HS-27A (cell line): ENCODE data around the gene KLK12.

ENCODE experiments used
- DNase-seq: peaks from one replicate; pipeline ENCODE4 v3.0.0-alpha.2; 2012; ENCODE audit warnings: low read depth, missing footprints

Gene KLK12

GRCh38 chr19:51047031-51047335 is 12.2 kb upstream of the KLK12 start:
- DNase-seq: no peak

DNA sequence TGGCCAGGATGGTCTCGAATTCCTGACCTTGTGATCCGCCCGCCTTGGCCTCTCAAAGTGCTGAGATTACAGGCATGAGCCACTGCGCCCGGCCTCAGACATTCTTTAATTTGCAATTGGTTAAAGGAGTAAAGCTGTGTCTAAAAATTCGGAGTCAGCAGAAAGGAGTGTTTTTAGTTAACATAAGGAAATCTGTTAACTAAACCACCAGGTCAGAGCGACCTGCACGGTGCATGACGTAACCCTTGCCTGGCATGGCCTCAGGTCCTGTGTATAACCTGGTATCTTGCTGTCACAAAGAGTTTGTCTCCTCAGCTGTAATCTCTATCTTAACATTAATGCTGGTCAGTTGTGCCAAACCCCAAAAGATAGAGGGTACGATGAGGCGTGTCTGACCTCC is 9.5 kb upstream of the KLK12 start:
- DNase-seq: no peak

GRCh38 chr19:51043497-51043896 is 8.7 kb upstream of the KLK12 start:
- no peak for DNase-seq

DNA sequence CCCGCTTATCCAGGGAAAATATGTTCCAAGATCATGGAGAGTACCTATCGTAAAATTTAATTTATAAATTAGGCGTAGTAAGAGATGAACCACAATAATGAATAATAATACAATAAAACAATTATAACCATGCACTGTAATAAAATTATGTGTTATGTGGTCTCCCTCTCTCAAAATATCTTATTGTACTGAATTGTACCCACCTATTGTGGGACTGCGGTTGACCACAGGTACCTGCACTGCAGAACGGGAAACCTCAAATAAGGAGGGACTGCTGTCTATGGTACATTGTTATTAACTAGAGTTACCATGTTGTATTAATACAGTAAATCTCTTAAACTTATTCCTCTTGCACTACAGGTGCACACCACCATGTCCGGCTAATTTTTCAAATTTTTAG is 5.3 kb upstream of the KLK12 start:
- no peak for DNase-seq

DNA sequence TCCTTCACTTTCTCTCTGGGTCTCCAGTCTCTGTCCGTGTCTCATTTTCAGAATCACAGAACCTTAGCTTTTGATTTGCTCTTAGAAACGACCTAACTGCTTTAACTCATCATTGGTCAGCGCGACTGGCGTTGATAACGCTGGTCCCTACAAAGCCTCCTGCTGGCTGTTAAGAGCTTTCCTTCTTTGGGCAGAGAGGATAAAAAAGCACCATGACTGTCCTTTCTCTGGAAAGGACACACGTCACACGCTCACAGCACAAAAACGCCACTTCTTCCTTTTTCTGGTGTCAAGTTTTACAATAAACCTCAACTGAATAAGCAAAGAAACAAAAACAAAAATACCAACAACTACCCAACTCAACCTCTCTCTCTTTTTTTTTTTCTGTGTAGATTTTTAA is 1.7 kb upstream of the KLK12 start:
- DNase-seq: no peak

DNA sequence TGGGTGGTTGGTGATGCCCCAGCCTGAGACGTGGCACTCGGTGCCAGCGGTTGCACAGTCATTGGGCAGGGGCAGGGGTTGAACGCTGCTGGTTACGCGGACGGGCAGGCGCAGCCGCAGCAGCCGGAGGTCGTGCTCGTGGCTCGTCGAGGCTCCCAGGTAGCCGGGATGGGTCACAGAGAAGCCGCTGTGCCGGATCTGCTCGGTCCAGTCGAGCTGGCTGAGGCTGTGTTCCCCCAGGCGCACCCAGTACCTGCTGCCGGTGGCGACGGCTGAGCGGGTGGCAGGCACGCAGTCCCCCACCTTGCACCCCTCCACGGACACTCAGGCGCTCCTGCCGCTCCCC is 2.9 kb downstream of the KLK12 start:
- DNase-seq: no peak

GRCh38 chr19:51031220-51031879 is 3.5 kb downstream of the KLK12 start:
- DNase-seq: no peak

GRCh38 chr19:51030631-51031030 is 4.2 kb downstream of the KLK12 start:
- DNase-seq: no peak

- no peak for DNase-seq
These were observed 5.1 kb downstream of the KLK12 start for GRCh38 chr19:51029718-51030117.

DNA sequence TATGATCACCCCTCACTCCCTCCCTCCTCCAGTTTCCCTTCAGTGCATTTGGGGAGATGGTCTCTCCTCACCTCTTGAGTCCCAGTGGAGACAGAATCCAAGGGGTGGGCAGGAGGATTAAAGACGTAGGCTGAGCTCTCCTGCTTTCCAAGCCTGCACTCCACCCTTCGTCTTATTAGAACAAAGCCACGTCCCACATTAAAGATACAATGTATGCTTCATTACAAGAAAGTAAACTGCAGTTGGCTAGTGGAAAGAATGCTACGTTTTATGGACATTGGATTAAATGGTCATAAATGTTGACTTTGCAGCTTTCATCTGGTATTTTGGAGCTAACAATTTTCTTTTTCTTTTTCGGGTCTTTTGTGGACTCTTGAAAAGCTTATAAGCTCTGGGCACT is 6.9 kb downstream of the KLK12 start:
- no peak for DNase-seq

DNA sequence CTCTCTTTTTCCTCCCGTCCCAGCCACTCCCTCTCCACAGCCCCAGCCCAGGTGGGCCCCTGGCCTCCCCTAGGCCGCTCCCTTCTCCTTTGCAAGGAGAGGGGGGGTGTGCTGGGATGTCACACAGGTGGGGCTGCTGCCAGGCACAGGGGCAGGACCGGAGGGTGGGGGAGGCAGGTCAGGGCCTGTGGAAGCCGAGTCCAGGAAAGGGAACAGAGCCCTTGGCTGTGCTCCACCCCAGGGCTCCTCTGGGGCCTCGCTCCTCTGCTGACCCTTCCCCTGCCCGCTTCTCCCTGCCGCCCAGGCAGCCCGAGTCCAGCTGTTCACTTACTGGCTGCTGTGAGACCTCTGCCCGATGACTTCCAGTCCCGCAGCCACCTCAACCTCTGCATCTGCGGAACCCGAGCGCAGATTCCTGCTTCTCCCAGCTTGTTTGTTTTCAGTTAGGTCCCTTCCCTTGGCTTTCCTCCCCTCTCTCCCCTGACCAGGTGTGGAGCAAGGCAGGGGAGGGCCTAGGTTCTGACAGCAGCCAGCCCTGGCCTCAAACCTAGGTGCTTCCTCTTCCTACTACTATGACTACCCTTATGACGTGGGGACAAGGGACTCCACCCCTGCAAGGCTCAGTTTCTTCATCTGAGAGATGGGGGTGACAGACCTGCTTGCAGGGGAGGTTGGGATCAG is 7.5 kb downstream of the KLK12 start:
- no peak for DNase-seq

GRCh38 chr19:51026554-51026831 is 8.3 kb downstream of the KLK12 start, which contains the start of gene KLK11:
KLK11 (minus strand) TSS chr19:51026616; CDS start chr19:51025631, 985 bp downstream.
- no peak for DNase-seq

DNA sequence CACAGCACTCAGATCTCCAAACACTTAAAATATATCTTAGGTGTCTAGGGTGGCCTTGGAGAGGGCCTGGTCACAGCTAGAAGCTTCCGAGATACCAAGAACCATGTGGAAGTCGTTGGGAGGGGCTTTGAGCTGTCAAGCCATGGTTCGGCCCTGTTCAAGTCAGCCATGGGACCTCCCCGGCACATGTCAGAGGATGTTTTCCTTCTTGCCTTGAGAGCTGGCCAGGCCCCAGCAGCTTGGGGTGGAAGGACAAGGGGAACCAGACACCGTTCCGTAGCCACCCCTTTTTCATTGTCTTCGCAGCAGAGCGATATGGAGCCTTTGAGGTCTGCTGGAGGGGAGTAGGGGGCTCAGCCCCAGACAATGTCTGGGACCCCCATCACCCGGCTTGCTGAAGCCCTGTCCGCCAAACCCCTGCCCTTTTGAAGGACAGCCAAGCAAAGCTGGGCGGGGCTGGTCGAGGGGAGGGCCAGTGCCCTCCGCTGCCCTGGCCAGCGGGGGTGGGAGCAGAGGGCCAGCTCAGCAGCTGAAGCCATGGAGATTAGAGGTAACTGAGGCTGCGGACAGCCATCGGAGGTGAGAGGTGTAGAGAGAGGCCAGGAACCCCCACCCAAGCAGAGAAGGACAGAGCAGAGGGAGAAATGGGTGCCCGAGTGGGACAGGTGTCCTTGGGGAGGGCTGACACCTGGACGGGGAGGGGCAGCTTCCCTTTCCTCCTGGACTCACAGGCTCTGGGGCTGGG is 8.8 kb downstream of the KLK12 start:
- no peak for DNase-seq

- DNase-seq: no peak
These were observed 9.4 kb downstream of the KLK12 start for GRCh38 chr19:51025401-51025800.

DNA sequence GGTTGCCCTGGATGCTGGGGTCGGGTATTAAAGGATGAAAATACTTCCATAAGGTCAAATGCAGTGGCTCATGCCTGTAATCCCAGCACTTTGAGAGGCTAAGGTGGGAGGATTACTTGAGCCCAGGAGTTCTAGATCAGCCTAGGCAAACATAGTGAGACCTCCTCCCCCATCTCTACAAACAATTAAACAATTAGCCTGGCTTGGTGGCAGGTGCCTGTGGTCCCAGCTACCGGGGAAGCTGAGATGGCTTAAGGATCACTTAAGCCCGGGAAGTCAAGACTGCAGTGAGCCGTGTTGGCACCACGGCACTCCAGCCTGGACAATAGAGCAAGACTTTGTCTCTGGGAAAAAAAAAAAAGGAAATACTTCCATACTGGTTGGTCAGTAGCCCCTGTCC is 9.9 kb downstream of the KLK12 start:
- DNase-seq: no peak

DNA sequence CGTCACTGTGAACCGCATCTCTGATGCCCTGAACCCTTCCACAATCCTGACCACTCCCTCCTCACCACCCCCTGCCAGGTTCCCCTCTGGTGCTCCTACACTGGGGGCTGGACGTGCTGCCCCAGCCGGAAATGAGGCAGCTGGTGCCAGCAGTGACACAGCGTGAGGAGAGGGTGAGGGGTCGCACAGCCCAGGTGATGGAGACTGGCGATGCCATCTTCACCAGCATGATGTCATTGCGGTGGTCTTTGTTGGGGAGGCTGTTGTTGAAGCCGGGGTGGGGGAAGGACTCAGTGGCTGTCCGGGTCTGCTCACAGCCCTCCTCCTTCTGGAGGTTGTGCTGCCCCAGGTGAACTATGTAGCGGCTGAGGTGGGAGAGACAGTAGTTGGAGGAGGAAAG is 10.9 kb downstream of the KLK12 start:
- DNase-seq: no peak

- DNase-seq: no peak
These were observed 12.3 kb downstream of the KLK12 start for GRCh38 chr19:51022526-51022925.

- no peak for DNase-seq
These were observed 13.7 kb downstream of the KLK12 start for GRCh38 chr19:51020988-51021651.

DNA sequence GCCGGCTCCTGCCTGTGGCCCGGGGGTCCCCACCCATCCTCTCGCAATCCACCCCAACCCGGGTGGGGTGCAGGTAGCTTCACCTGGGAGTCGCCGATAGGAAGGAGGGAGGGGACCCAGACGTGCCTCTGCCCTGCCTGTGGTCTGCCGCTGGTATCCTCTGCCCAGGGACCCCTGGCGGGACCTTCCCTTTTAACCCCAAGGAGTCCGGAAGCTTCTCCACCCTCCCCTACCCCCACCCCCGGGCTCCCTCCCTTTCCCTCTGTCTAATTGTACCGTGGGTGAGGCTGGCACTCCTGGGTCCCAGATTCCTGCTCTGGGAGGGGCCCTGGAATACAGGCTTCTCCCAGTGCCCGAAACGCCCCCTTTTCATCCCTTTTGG is 15.3 kb downstream of the KLK12 start, which contains the start of gene KLK10:
TSS of gene KLK10 (minus strand) at position 166 of the 382 bp plus-strand sequence. CDS start 579 bp downstream, outside the sequence.
- DNase-seq: no peak

- DNase-seq: no peak
These were observed 15.9 kb downstream of the KLK12 start for GRCh38 chr19:51018745-51019543.

- DNase-seq: no peak
These were observed 17.8 kb downstream of the KLK12 start for GRCh38 chr19:51016798-51017683.
